Stimulated activated CD4-positive, alpha-beta T cell treated with anti-CD3 and anti-CD28 coated beads, Interleukin-1b, Interleukin-23, amount 100 ng/mL, for 1 hour (primary cell): Measurements from ENCODE around the gene IKBKE.
"Not testable (repeated sequence)": the region's sequence is repeated elsewhere in the genome, so short reads cannot be mapped to it uniquely, and the experiment has no call there.

ENCODE experiments used
- DNase-seq, 2 donors: peaks; one replicate each; pipeline ENCODE4 v3.0.0-alpha.2; 2020; ENCODE audit warnings: low read depth in 2 of 2

IKBKE gene

GRCh38 chr1:206476058-206476457, 5.8 kb downstream of the IKBKE start:
- DNase-seq: no peak

- no peak for DNase-seq
Measured at GRCh38 chr1:206476591-206476990, 6.3 kb downstream of the IKBKE start.

- no peak for DNase-seq
Measured at GRCh38 chr1:206477110-206477509, 6.8 kb downstream of the IKBKE start.

GRCh38 chr1:206477581-206478380, 7.5 kb downstream of the IKBKE start:
- no peak for DNase-seq

- DNase-seq: no peak
Measured at GRCh38 chr1:206478746-206479145, 8.5 kb downstream of the IKBKE start.

GRCh38 chr1:206479183-206480125, 9.2 kb downstream of the IKBKE start:
- DNase-seq: peak in 1 of 2 donors; percentile 55

- DNase-seq: no peak
Measured at GRCh38 chr1:206480211-206480610, 9.9 kb downstream of the IKBKE start.

GRCh38 chr1:206482611-206483010, 12.3 kb downstream of the IKBKE start:
- no peak for DNase-seq

GRCh38 chr1:206483864-206484263, 13.6 kb downstream of the IKBKE start:
- not testable (repeated sequence) for DNase-seq

- DNase-seq: no peak
Measured at GRCh38 chr1:206484901-206485300, 14.6 kb downstream of the IKBKE start.

- DNase-seq: no peak
Measured at GRCh38 chr1:206486995-206487788, 16.9 kb downstream of the IKBKE start.

GRCh38 chr1:206487970-206488369, 17.7 kb downstream of the IKBKE start:
- no peak for DNase-seq

GRCh38 chr1:206488466-206488865, 18.2 kb downstream of the IKBKE start:
- no peak for DNase-seq

GRCh38 chr1:206489980-206490770, 19.9 kb downstream of the IKBKE start:
- DNase-seq: peak; percentile 34 to 73

- DNase-seq: no peak
Measured at GRCh38 chr1:206490771-206491405, 20.6 kb downstream of the IKBKE start.

- no peak for DNase-seq
Measured at GRCh38 chr1:206491616-206492015, 21.3 kb downstream of the IKBKE start.

- no peak for DNase-seq
Measured at GRCh38 chr1:206492589-206492988, 22.3 kb downstream of the IKBKE start.

- no peak for DNase-seq
Measured at GRCh38 chr1:206493279-206493678, 23.0 kb downstream of the IKBKE start.

GRCh38 chr1:206495011-206495461, 24.8 kb downstream of the IKBKE start:
- no peak for DNase-seq

GRCh38 chr1:206495493-206496046, 25.3 kb downstream of the IKBKE start:
- no peak for DNase-seq
